Measurements from ENCODE around the gene CTCFL. TPM values are rescaled to one million over a fixed set of nuclear protein-coding genes. Genes with fewer than 3 reads are reported as not detected.

Gene CTCFL
- polyA plus RNA-seq, 1 donor, result 2.8 TPM

Other genes with a start within 250 kb of the CTCFL start
- not detected for gene SPO11, start 195.3 kb downstream of the CTCFL start, polyA plus RNA-seq (ENCODE audit: insufficient read length)
- gene RAE1, start 173.9 kb downstream of the CTCFL start, polyA plus RNA-seq (ENCODE audit: insufficient read length), result 66.4 TPM
- gene RBM38, start 133.7 kb downstream of the CTCFL start, polyA plus RNA-seq (ENCODE audit: insufficient read length), result 22.8 TPM
- gene PCK1, start 36.0 kb upstream of the CTCFL start, polyA plus RNA-seq (ENCODE audit: insufficient read length), result 17.2 TPM
- not detected for gene ZBP1, start 95.3 kb upstream of the CTCFL start, polyA plus RNA-seq (ENCODE audit: insufficient read length)
- 16.0 TPM for gene PMEPA1, start 184.9 kb upstream of the CTCFL start, polyA plus RNA-seq (ENCODE audit: insufficient read length)